Forelimb muscle (tissue), 1 donor: ENCODE measurements around the gene TRNAU1AP. TPM values are rescaled to one million over a fixed set of nuclear protein-coding genes. Genes with fewer than 3 reads are reported as not detected.

Experiments
- DNase-seq: peaks from one replicate; pipeline ENCODE4 v3.0.0-alpha.2; 2013; ENCODE audit warnings: low read depth
- polyA plus RNA-seq: library from polyadenylated mRNA; unstranded; fragments of 120-200 nt; gene quantifications from one replicate; pipeline ENCODE4 v1.2.1, GENCODE V29; 2013; ENCODE audit not compliant: insufficient read length

The TRNAU1AP gene
- polyA plus RNA-seq, 1 donor, result 19.2 TPM

DNA sequence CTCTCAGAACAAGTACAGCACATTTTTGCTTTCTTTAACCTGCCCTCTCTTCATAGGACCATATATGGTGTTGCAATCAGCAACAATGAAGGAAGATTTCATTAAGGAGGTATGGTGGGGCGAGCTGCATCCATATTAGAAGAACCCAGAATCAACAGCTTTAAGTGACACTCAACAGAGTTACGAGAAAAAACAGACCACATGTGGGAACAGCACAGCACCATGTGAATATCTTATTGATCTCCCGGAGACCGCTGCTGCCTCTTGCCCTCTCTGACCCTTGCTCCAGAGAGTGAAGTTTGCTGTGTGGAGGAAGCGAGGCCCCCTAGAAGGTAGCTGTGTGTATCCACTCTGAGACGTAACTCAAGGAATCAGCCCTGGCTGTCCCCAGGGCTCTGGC is 52.1 kb downstream of the TRNAU1AP start:
- DNase-seq, result no peak

DNA sequence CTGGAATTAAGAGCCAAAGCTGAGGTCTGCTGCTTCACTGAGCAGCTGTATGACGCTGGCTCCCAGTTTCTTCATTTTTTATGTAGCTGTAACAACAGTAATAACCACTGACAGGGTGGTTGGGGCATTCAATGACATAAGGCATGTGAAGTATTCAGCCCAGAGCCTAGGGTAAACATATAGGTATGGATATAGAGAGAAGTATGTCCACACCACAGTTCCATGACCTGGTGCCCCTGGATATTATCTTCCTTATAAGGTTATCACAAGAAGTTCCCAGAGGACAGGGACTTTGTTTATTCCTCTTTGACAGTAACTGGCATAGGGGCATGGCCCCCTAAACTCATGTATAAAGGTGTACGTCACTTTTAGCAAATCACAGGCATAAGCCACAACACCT is 53.9 kb downstream of the TRNAU1AP start:
- no peak for DNase-seq

DNA sequence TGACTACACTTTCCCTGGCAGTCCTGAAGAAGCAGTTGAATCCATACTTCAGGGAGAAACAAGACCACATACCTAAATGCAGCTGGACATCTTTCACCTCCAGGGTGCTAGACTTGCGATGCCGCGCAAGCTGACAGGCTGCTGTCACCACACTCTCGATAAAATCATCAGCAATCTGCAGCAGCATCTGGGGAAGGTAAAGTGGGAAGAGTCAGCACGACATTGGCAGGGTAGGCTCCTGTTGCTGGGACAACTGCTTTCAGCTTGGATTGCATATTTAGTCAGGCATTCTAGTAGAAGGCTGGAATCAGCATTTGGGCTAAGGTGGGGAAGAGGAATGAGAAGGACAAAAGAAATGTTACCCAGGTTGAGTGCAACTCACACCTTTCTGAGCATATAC is 60.3 kb downstream of the TRNAU1AP start:
- DNase-seq, result no peak

Other genes with a start within 250 kb of the TRNAU1AP start
- gene MED18, start 224.0 kb upstream of the TRNAU1AP start, polyA plus RNA-seq, result 12.2 TPM
- 23.4 TPM for gene PHACTR4, start 183.3 kb upstream of the TRNAU1AP start, polyA plus RNA-seq
- gene RCC1, start 47.0 kb upstream of the TRNAU1AP start, polyA plus RNA-seq, result 25.0 TPM
- 7.1 TPM for gene RAB42, start 39.2 kb downstream of the TRNAU1AP start, polyA plus RNA-seq
- gene TAF12, start 90.0 kb downstream of the TRNAU1AP start, polyA plus RNA-seq, result 25.2 TPM
- not detected for gene RNU11, start 95.5 kb downstream of the TRNAU1AP start, polyA plus RNA-seq
- 10.3 TPM for gene GMEB1, start 115.7 kb downstream of the TRNAU1AP start, polyA plus RNA-seq
- gene YTHDF2, start 183.9 kb downstream of the TRNAU1AP start, polyA plus RNA-seq, result 49.4 TPM